Measurements from ENCODE around the gene OGT. TPM values are rescaled to one million over a fixed set of nuclear protein-coding genes. Genes with fewer than 3 reads are reported as not detected.
A peak's percentile ranks its signal among the peaks of the same experiment; 100 is the strongest.

The OGT gene
- total RNA-seq, 2 donors from 2014 or later, result 50.8 to 54.0 TPM

GRCh38 chrX:71515038-71515396 lies 17.9 kb upstream of the OGT start:
- Histone ChIP-seq H3K36me3 (no peaks in the 10 kb centered on the region), H3K9me3 (peaks cover 0 to 6% of the 10 kb centered on the region in 2 donors), H3K27me3 (no peaks in the 10 kb centered on the region), H3K4me3 (no peak overlapping the region), H3K4me1 (no peaks in the 10 kb centered on the region), H3K27ac (peak overlapping the region in 1 of 2 donors; percentile 78)
- no peak for DNase-seq (ENCODE audit: low spot score)
- no peak for TF ChIP-seq CTCF (IDR thresholded peaks at IDR 0.05)

GRCh38 chrX:71525316-71525715 lies 7.6 kb upstream of the OGT start:
- Histone ChIP-seq H3K9me3 (no peaks in the 10 kb centered on the region), H3K36me3 (no peaks in the 10 kb centered on the region), H3K27me3 (no peaks in the 10 kb centered on the region), H3K4me3 (no peak overlapping the region), H3K4me1 (no peaks in the 10 kb centered on the region), H3K27ac (no peak overlapping the region)
- no peak for DNase-seq (ENCODE audit: low spot score)
- no peak for TF ChIP-seq CTCF (IDR thresholded peaks at IDR 0.05)

GRCh38 chrX:71532078-71532752 lies 689 bp upstream of the OGT start:
- Histone ChIP-seq H3K27ac (peak overlapping the region; percentile 83 to 91), H3K36me3 (no peaks in the 10 kb centered on the region), H3K27me3 (no peaks in the 10 kb centered on the region), H3K4me1 (peaks cover 0 to 3% of the 10 kb centered on the region in 2 donors), H3K9me3 (no peaks in the 10 kb centered on the region), H3K4me3 (peak overlapping the region; percentile 57 to 61)
- no peak for DNase-seq (ENCODE audit: low spot score)
- no peak for TF ChIP-seq CTCF (IDR thresholded peaks at IDR 0.05)

- H3K4me3 ChIP-seq, result peak overlapping the region; percentile 57 to 61
- H3K27ac ChIP-seq, result peak overlapping the region; percentile 83 to 91
- H3K36me3 ChIP-seq, result peaks cover 5% of the 10 kb centered on the region
- H3K4me1 ChIP-seq, result peaks cover 0 to 10% of the 10 kb centered on the region in 2 donors
- no peak for DNase-seq (ENCODE audit: low spot score)
- H3K27me3 ChIP-seq, result no peaks in the 10 kb centered on the region
- TF ChIP-seq CTCF (IDR thresholded peaks at IDR 0.05), result no peak
- H3K9me3 ChIP-seq, result no peaks in the 10 kb centered on the region
These were observed 579 bp downstream of the OGT start for GRCh38 chrX:71533516-71533850.

GRCh38 chrX:71533851-71534561 lies 1.1 kb downstream of the OGT start:
- no peaks in the 10 kb centered on the region for H3K9me3 ChIP-seq
- H3K36me3 ChIP-seq, result peaks cover 5% of the 10 kb centered on the region
- H3K4me1 ChIP-seq, result peaks cover 0 to 14% of the 10 kb centered on the region in 2 donors
- no peaks in the 10 kb centered on the region for H3K27me3 ChIP-seq
- H3K4me3 ChIP-seq, result peak overlapping the region; percentile 57 to 61
- no peak for TF ChIP-seq CTCF (IDR thresholded peaks at IDR 0.05)
- peak overlapping the region; percentile 83 to 91 for H3K27ac ChIP-seq
- no peak for DNase-seq (ENCODE audit: low spot score)

All from right atrium auricular region (tissue), 2 donors.